Suppressor macrophage treated with lipopolysaccharide for 1 hour (primary cell): Measurements from ENCODE around the gene BMF.

ENCODE experiments used
- DNase-seq, 3 donors: peaks; one replicate each; pipeline ENCODE4 v3.0.0-alpha.2; 2020 to 2022

The BMF gene

DNA sequence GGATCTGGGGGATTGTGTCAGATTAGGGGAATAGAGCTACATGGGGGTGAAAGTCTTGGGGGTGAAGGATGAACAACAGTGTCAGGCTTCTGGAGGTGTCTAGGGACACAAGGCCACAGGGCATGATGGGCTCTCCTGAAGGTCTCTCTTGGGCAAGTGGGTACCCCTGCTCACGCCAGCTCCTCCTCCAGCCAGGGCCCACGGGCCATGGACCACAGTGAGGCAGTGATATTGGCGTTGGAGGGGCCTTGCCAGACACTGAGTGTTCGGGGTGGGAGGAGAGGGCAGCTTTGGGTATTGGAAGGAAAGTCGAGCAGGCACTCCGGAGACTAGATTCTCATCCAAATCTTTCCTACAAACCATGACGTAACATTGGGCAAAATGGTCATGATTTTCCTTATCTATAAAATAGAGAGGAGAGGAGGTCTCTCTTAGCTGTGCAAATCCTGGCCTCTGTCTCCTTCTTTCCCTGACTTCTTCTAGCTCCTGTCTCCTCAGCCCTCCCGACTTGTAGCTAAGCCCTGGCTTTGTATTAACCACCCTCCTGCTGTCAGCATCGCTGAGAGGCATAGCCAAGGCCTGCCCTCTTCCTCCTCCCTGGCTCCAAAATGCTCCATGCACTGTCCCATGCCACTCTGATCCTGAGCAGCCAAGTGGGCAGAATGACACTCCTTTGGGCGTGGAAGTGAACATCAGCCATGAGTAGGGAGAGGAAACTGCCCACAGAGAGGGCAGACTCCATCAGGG lies 45.7 kb downstream of the BMF start:
- DNase-seq, result no peak

DNA sequence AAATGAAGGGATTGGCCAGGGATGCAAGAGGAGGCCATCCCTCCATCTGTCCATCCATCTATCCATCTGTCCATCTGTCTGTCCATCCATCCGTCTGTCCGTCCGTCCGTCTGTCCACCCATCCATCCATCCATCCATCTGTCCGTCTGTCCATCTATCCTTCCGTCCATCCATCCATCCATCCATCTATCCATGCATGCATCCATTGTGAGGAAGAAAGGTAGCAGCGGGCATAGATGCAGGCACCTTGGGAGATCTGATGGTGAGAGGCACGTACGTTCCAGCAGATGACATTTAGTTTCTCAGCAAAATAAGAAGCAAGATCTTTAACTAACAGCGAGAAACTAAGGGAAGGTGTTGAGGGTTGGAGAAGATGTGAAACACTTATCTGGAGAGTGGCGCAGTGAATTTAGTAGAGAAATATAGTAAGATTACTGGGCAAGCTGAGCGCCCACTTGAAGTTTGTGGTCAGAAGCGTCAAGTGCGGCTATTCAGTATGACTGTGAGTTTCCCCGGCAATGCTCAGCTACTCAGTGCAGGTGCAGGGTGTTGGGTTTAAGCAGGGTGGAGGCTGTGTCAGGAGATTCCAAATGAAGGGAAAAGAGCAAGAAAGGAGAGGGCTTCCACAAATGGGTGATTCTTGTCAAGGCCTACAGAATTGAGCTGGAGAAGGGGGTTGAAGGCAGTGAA lies 47.3 kb downstream of the BMF start:
- DNase-seq, result no peak

DNA sequence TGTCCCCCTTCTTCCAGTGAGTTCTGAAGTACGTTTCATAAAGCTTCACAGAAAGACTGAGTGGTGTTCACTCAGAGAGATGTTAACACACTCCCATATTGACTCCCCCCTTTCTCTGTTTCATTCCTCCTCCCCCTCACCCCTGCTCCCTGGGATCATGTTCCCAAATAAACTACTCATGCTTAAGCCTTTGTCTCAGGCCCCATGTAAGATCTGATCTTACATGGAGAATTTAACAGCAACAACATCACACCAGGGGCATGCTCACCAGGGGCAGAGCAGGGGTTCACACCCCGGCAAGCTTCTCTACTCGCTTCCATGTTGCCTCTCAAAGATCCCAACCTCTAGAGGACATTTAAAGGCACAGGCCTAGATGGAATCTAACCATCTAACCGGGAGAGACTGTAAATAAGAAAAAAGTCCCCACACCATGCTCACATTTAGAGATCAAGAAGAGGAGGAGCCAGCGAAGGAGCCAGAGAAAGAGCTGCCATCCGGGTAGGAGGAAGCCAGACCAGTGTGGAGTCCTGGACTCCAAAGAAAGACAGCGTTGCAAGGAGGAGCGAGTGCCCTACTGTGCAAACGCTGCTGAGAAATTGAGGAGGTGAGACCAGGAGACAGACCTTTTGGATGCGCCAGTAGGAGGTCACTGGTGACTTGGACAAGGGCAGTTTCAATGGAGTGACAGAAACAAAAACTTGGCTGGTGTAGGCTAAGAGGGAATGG lies 48.3 kb downstream of the BMF start:
- no peak for DNase-seq

DNA sequence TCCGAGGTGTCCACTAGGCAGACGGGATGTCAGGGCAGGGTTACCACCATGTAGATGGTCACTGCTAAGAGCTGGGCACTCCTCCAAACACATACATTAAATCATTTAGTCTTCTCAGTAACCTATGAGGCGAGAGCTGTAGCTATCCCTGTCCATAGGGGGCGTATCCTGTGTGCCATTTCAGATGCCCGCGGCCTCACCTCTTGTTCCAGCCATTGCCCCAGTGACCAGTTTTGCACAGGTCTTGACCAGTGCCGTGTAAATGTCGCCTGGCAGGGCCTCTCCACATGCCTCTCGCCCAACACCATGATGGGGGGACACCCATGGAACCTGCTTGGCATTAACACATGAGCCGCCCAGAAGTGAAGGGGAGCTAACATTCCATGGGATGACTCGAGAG lies 48.9 kb downstream of the BMF start:
- no peak for DNase-seq

DNA sequence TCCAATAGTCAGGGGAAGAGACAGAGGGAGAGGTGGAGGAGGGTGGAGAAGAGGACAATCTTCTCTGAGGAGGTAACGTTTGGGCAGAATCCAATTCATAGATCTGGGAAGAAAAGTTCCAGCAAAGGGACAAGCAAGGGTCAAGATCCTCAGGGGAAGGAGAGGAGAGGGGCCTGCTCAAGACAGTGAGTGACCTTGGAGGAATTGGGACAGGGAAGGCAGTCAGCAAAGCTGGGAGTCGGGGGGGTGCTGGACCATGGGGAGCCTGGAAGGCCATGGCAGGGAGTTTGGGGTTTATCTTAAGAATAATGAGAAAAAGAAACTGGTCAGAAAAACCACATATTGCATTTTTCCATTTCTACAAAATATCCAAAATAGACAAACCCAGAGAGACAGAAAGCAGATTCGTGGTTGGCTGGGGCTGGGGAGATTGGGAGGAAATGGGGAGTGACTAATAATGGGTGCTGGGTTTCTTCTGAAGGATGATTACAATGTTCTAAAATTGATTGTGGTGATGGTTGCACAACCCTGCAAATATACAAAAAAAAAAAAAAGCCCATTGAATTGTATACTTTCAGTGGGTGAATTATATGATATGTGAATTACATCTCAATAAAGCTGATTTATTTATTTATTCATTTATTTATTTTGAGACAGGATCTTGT lies 50.1 kb downstream of the BMF start:
- DNase-seq, result peak; percentile 73 to 86 (median 80)

DNA sequence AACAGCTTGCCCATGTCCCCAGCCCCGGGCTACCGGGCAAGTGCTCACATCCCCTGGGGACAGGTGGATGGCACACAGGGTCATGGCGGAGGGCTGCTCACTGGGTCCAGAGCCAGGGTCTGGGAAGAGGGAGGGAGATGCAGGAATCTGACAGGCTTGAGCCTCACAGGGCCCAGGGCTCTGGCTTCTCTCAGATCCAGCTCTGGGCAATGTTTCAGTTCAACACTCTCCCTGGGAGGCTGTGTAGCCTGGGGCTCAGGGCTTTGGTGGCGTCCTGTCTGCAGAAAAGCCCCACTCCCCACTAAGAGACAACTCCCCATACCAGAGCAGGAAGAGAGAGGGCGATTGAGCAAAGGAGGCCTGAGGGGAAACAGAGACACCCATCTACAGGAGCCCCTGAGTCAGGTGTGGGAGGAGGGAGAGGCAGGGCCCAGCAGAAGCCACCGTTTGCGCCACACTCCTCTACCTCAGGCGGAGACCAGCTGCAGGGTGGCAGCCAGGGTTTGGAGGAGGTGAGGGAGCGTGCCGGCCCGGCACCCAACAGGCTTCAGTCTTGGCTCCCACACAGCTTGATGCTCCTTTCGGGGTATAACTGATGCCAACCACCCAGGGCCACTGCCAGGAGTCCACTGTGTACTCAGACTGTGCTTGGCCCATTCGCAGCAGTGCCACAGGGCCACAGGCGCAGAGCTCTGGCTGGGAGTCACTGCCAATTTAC lies 52.9 kb downstream of the BMF start:
- no peak for DNase-seq

DNA sequence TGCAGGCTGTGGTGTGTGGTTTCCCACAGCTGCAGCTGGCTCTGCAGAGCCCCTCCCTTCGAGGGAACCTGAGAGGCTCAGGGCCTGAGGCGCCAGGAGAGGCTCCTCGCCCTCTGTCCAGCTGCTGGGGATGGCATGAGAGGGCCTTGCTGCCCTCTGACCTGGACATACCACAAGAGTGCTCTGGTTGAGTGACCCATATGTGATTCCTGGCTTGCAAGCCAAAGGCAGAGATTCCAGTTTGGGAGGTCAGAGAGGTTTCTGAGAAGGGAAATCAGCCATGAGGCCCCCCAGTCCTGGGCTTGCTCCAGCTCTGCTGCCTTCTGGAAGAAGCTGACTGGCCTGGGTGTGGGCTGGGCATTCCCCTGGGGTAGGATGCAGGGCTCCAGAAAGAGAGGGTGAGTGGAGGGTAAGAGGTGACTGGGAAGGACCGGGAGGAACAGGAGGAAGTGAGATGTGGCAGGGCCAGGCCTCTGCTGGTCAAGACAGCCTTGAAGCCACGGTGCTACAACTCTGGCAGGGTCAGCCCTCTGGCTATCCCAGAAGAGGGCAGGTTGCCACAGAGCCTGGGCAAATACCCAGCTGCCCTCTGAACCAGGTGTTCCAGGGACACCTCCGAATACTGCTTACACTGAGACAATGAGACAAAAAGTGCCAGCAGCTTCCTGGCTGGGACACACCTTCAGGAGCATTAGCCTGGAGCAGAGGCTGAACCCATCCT lies 53.7 kb downstream of the BMF start:
- DNase-seq, result peak; percentile 60 to 78 (median 75)

DNA sequence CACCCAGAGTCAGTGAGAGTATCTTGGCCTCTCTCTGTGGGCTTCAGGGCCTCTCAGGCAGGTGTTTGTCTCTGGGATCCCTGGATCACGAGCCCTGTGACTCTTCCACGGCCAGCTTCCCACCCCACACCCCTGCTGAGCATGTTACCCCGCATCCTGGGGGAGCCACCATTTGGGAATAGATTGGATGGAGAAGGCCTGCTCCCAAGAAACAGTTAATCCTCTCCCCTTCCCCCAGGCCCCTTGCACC lies 54.1 kb downstream of the BMF start:
- no peak for DNase-seq

DNA sequence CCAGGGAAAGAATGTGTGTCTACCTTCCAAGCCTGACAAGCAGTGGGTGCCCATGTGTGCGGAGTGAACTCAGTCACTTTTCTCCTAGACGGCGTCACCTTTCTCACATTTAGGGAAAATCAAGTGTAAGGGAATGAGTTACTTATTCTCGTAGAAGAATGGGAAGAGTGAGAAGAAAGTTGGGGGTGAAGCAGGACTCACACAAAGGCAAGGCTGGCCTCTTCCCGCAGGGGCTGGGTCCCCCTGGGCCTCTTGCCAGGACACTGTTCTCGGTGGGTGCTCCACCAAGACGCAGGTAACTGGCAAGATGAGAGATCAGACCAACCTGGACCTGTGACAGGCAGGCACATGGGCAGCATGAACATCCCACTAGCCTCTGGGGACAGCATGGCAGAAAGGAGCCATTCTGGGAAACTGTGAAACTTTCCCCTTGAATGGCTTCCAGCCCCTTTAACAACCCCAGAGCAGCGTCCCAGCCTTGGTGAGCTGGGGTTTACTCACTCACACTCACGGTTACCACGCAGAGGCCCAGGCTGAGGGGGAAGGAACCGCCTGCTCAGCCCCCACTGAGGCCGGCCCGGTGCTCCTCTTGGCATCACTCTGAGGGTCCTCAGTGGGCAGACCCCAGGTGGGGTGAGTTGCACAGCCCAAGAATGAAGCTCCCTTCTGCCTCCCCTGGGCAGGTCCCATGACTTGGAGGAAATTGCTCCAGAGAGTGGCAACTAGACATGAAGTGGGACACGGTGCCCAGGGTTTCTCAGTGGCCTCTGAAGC lies 54.7 kb downstream of the BMF start:
- DNase-seq, result peak; percentile 44 to 69 (median 61)

DNA sequence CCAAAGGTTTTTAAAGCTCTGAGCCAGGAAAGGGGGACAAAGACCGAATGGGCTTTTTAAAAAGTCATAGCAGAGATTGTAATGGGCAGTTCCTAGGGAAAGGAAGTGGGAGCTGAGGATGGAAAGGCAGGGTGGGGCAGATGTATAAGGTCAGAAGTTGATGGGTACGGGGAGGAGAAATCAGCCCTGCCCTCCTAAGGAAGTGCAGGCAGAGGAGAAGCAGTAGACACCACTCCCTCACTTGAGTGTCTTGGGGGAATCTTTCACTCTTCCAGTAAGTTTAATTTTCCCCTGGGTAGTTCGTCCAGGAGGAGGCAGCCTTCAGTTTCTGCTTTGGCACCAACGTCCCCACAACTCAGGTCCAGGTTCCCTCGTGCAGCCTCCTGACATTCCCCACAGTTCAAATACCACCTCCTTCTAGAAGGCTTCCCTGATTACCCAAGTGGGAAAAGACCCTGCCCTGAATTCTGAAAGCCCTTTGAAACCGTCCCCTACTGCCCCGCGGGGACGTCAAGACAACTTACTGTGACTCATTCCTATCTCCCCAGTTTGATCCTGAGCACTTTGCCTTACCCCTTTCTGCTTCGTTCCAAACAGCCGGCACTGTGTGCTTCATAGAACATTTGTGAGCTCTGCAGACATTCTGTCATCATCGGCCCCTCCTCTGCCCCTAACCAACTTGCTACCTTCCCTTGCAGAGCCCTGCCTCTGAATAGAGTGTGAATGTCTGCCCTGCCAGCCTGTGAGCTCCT lies 55.4 kb downstream of the BMF start:
- peak in 1 of 3 donors; percentile 17 for DNase-seq

DNA sequence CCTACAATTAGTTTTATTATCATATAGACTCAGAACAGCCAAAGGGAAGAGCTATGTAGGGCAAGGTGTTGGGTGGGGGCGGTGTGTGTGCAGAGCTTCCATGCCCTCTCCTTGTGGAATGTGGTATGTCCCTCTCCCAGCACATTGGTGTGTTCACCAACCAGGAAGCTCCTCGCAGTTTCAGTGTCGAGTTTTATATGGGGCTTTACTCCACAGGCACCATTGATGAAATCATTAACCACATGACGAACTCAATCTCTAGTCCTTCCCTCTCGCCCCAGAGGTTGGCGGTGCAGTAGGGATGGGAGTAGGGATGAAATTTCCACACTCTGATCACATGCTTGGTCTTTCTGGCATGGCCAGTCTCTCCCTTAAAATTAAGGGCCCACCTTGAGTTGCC lies 56.1 kb downstream of the BMF start:
- peak; percentile 71 to 81 (median 75) for DNase-seq

DNA sequence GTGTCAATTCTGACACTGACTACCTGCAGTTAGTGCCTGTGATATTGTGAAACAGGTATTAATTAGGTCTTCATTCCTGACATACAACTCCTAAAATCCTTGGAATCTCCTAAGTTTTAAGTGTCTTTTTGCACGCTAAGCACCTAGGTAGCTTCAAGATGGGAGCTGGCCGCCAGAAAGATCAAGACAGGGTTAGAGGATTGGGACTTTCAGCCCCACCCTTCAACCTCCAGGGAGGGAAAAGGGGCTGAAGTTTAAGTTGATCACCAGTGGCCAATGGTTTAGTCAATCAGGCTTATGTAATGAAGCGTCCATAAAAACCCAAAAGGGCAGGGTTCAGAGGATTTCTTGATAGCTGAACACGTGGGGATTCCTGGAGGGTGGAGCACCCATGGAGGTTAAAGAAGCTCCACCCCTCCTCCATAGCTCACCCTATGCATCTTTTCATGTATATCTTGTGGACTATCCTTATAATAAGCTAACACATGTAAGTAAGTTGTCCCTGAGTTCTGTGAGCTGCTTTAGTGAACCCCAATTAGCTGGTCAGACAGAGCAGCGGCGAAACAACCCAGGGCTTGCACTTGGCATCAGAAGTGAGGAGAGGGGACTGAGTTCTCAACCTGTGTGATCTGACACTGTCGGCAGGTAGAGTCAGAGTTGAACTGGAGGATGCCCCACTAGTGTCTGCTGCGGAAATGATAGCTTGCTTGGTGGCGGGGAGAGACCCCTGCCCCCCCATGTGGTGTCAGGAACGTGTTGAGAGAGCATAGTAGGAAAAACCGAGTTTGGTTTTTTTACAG lies 56.9 kb downstream of the BMF start:
- peak; percentile 41 to 46 (median 44) for DNase-seq

DNA sequence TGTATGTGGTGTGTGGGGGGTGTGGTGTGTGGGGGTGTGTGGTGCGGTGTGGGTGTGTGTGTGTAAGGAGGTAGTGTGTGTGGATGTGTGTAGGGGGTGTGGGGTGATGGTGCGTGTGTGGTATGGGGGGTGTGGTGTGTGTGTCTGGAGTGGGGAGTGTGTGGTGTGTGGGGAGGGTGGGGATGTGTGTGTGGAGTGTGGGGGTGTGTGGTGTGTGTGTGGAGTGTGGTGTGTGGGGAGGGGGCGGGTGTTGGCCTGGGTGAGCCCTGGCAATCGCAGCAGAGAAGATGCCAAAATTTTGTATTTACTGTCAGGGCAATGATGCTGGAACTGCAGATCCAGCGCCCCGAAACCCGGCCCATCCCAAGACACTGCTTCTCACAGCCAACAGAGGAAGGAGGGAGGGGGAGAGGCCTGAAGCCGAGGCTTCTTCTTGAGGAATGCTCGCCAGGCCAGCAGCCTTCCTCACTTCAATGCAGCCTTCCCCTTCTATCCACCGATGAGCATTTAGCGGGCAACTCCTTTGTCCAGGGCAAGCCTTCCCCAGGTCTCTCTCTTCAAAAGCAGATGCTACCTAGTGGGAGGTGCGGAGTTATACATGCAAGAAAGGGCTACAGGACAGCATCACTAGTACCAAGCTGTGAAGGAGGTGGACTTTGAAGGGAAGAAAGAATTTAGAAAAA lies 57.8 kb downstream of the BMF start:
- DNase-seq, result no peak

DNA sequence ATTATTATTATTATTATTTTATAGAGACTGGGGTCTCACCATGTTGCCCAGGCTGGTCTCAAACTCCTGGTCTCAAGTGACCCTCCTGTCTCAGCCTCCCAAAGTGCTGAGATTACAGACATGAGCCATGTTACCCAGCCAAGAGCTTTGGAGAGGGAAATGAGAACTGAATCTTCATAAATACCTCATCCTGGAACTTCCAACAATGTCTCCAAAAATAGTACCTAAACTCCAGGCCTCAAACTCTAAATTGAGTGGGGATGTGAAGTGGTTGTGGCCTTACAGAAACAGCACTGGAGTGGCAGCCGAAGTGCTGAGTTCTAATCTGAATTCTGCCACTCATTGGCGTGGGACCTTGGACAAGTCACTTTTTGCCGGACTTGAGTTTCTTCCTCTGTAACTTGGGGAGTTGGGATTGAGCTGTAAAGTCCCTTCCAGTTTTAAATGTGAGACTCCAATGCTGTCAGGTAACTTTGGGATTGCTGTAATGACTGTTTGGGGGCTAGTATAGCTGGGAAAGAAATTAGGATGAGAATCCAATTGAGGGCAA lies 59.7 kb downstream of the BMF start:
- peak; percentile 81 to 96 (median 92) for DNase-seq

DNA sequence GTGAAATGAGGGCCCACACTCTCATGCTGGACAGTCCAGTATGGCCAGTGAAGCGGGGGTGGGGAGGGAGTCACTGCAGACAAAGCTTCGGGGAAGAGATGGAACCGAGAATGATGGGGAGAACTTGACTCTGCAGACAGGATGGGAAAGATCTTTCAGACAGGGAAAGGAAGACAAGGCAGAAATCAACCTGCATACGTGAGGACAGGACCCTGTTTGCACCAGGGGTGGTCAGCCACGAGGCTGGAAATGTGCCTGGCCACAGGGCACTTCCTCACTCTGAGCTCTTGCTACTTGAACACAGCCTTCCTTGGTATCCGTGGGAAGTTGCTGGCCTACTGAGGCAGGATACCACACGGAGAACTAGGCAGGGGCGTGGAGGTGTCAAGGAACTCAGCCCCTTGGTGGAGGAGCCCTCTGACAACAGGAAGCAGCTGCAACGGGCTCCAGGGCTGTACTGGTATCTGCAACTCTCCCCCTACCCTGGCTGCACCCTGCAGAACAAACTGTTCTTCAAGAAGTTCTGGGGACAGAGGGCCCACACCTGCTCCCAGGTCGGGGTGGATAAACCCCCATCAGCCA lies 60.4 kb downstream of the BMF start:
- peak in 1 of 3 donors; percentile 61 for DNase-seq

DNA sequence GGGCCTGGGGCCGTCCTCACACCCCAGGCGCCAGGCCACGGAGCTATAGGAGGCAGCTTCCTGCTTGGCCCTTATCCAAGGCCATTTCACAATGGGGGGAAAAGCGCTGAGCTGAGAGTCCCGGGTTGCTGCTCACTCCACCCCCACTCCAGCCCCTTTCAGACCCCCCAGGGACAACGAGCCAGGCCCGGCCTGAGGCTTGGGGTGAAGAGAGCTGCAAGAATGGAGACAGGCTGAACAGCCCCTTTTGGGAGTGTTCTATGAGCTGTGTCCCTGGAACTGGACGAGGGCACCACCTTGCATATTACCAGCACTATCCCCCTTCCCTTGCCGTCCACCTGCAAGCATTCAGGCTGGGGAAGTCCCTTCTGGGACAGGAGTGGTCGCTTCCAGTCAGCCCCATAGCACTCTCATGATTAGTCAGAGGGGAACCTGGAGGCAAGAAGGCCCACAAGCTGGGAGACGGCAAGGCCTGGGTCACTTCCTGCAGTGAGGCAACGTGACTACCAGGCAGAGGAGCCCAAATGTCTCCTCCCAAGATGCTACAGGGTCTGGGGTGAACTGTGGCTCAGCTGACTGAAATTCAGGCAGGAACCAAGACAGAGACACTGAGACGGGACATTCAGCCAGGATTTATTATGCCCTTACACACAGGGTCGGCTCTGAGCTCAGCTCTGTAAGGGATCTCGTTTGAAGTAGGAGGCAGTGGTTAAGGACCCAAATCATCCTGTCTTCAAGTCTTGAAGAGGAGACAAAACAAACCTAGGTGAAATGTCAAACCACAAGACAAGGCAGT lies 61.1 kb downstream of the BMF start:
- DNase-seq, result peak; percentile 92 to 95 (median 92)

DNA sequence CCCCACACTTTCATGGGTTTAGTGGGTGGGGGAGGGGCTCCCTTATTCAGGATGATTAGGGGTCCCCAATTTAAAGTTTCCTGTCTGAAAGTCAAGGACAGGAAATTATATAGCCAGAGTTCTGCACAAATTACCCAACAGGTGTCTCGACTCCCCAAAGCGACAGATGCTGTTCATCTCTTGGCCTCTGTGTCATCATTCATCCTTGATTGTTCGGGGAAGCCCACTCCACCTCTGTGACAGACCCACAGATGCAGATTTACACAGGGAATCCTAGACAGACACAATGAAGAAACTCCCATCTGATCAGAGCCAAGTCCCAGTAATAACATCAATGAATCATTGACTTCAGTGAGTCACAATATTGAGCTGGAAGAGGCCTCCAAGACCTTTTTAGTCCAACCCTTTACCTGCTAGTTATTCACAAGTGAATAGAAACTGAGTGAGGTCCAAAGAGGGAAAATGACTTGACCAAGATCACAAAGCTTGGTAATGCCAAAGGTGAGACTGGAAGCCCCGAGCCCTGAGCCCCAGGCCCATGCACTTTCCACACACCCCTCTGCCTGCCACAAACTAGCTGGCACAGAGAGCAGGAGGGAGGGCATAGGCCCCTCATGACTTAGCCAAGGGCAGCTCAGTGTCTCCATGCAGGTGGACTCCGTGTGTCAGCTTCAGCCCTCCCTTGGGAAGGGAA lies 61.8 kb downstream of the BMF start:
- DNase-seq, result peak; percentile 67 to 91 (median 84)
